ENCODE results near the gene ASB7.
"Not testable (repeated sequence)": the region's sequence is repeated elsewhere in the genome, so short reads cannot be mapped to it uniquely, and the experiment has no call there.

Gene ASB7

GRCh38 chr15:100602064-100602822, at the start of gene ASB7, which contains the start of gene LINS1:
TSS of gene ASB7 (plus strand) at chr15:100602589. CDS start at chr15:100612217, 9,628 bp downstream.
TSS of gene LINS1 (minus strand) at chr15:100602184. CDS start at chr15:100580842, 21,342 bp downstream.
- in situ Hi-C loops (cut with MboI; ENCODE audit: low sequenced_read_pairs): no loop called here

GRCh38 chr15:100553468-100553867, 48.9 kb upstream of the ASB7 start:
- in situ Hi-C loops (cut with MboI; ENCODE audit: low sequenced_read_pairs): no loop called here

DNA sequence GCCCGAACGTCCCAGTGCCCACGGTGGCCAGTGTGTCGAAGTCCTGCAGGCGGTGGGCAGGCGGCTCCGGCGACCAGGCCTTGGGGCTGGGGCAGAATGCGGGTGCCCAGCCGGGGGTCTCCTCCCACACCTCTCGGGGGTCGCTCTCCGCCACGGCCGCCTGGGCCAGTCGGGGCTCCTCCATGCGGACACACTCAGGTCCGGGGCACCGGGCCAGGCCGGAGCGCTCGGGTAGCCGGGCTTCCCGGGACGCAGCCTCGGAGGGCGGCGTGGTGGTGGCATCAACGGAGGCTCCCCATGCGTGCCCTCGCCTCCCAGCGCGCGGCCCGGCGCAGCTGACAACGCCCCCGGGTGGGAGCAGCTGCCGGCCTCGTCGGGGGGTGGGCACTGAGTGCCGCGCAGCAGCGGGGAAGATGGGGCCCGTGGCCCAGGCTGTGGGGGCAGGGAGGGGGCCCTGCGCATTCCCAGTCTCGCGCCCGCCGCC, 43.6 kb upstream of the ASB7 start:
- in situ Hi-C loops (cut with MboI; ENCODE audit: low sequenced_read_pairs): no loop called here

DNA sequence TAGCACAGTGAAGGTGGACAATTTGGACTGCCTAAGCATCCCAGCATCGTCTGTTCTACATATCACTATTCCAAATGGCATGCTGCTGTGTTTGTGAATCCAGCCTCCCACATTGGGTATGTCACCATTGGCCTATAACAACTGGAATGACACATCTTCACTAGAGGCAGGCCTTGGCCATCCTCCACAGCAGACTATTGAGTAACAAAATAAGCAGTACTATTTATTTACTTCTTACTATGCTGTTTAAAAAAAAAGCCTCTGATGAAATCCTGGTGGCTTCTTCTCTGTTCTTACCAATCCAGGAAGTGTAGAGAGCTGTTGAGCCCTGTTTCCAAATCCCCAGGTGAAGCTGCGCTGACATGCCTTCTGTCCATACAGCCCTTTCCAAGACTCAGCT, 43.1 kb upstream of the ASB7 start:
- in situ Hi-C loops (cut with MboI; ENCODE audit: low sequenced_read_pairs): no loop called here

GRCh38 chr15:100560323-100560722, 42.1 kb upstream of the ASB7 start:
- in situ Hi-C loops (cut with MboI; ENCODE audit: low sequenced_read_pairs): no loop called here

DNA sequence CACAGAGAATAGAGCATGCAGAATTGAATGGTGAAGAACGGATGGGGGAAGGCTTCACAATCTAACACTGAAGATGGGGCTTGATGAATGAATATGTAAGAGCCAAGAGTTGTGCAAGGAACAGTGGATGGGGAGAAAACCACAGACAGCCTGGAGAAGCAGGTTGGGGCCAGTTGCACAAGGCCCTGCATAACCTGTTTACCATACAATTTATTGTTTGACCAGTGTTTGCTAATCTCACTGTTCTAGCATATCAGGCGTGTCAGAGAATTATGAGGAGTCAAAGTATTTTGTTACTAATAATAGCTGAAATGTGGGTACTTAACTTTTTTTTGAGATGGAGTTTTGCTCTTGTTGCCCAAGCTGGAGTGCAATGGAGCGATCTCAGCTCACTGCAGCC, 36.8 kb upstream of the ASB7 start:
- in situ Hi-C loops (cut with MboI; ENCODE audit: low sequenced_read_pairs): no loop called here

- in situ Hi-C loops (cut with MboI; ENCODE audit: low sequenced_read_pairs): no loop called here
Measured at GRCh38 chr15:100566850-100567628, 35.4 kb upstream of the ASB7 start.

GRCh38 chr15:100569391-100569790, 33.0 kb upstream of the ASB7 start:
- in situ Hi-C loops (cut with MboI; ENCODE audit: low sequenced_read_pairs): no loop called here

DNA sequence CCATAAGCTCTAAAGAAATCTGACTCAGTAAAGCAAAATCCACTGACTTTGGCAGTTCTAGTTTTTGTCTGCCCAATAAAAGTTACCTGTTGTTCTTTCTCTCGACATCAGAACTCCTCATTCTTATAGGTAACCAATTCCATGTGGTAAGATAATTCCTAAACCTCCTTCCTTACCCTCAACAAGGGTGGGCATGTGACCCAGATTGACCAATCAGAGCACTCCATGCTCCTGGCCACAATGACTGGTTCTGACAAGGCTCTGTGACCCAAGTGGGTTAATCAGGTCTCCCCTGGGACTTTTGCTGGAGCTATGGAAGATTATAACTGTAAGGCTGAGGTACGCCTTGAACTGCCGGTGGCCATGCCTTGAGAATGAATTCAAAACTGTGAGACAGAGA, 32.1 kb upstream of the ASB7 start:
- in situ Hi-C loops (cut with MboI; ENCODE audit: low sequenced_read_pairs): no loop called here

- in situ Hi-C loops (cut with MboI; ENCODE audit: low sequenced_read_pairs): no loop called here
Measured at GRCh38 chr15:100570735-100571313, 31.6 kb upstream of the ASB7 start.

DNA sequence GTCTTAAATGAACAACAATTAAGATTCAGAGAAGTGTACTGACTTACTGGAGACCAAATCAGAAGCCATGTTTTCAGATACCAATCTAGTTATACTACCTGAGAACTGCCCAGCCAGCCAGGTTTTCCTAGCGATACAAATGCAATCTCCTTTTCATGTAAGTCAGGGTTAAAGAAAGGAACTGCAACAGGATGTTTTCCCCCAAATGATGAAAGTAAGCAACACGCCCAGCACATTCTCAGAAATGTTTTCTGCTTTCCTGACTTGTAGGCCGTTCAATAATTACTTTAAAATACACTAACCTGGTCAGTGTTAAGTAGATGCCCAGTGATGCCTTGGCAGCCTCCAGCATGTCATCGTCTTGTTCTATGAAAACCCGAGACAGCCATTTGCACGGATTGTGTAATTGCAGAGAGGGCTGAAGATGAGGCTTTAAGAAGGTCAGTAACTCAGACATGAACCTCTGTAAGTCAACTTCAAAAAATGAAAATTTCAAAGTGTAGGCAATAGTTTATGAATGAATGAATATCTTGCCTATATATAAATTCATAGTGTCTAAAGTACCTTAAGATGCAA, 30.7 kb upstream of the ASB7 start:
- in situ Hi-C loops (cut with MboI; ENCODE audit: low sequenced_read_pairs): no loop called here

DNA sequence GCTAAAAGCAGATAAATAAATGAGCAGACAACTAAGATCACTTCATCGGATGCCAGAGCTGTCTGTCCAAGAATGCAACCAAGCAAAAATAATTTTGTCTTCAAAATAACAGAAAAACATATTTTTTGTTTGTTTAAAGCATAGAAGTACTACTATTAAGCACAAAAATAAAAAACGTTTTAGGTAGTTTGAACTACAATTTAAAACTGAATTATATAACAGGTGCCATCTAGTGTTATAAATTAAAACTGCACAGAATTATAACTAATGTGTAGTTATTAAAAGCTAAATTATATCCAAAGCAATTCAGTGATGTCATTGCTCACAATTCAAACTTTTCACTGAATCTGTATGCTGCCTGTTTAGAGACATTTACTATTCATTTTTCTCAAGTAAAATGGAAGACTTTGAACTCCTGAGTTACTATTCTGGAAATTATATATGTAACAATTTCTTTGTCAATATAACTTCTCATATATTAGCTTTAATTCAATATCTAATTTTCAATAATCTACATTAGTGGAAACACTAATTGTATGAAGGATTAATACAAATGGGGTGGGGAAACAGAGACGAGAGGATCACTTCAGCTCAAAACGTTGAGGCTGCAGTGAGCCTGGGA, 29.9 kb upstream of the ASB7 start:
- in situ Hi-C loops (cut with MboI; ENCODE audit: low sequenced_read_pairs): no loop called here

DNA sequence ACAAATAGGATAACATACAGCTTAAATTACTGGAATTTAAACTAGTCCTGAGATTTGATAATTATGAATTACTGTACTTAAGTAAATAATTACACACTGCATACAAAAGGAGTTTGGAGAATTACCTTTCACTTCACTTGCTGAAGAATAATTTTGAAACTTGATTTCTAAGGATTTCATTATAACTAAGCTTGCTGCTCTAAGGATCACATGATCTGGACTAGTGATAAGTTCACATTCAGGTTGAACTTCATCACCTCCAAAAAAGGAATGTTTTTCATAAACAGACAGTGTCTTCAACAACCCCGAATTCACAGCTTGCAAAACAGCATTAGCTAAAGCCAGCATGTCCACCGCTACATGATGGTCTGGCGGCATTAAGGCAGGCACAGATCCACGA, 28.9 kb upstream of the ASB7 start:
- in situ Hi-C loops (cut with MboI; ENCODE audit: low sequenced_read_pairs): no loop called here

- in situ Hi-C loops (cut with MboI; ENCODE audit: low sequenced_read_pairs): no loop called here
Measured at GRCh38 chr15:100580414-100580813, 22.0 kb upstream of the ASB7 start.

GRCh38 chr15:100588638-100589242, 13.6 kb upstream of the ASB7 start:
- in situ Hi-C loops (cut with MboI; ENCODE audit: low sequenced_read_pairs): no loop called here

DNA sequence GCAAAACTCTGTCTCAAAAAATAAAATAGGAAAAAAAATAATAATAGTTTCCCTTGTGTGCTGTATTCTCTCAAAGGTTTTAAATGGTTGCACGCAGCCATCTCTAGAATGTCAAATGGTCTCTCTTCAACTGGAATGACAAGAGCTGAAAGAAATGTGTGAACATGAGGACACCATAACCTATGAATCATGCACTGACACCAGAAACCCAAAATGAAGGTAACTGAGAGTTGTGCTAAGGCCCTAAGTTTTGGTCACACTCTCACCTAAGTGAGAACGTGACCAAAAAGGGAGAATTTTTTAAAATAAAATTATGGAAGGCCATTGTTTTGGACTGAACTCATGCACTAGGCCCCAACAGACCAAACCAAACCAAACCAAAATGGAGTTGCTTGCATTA, 11.2 kb upstream of the ASB7 start:
- in situ Hi-C loops (cut with MboI; ENCODE audit: low sequenced_read_pairs): not testable (repeated sequence)

DNA sequence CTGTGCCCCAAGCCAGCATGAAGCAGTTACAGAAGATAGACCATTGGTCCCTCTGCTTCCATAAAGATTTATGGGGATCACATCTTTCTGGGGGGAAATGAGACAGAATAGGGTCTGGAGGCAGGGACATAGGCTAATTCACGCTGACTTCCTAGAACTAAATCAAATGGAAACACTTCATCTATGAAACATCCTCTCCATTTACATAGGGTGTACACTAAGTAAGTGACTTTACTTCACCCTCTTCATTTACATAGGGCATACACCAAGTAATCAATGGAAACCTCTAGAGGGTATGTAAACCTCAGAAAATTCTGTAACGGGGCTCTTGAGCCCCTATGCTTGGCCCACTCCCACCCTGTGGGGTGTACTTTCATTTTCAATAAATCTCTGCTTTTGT, 10.6 kb upstream of the ASB7 start:
- in situ Hi-C loops (cut with MboI; ENCODE audit: low sequenced_read_pairs): no loop called here

- in situ Hi-C loops (cut with MboI; ENCODE audit: low sequenced_read_pairs): no loop called here
Measured at GRCh38 chr15:100592898-100593297, 9.5 kb upstream of the ASB7 start.

- in situ Hi-C loops (cut with MboI; ENCODE audit: low sequenced_read_pairs): no loop called here
Measured at GRCh38 chr15:100593431-100593830, 9.0 kb upstream of the ASB7 start.

DNA sequence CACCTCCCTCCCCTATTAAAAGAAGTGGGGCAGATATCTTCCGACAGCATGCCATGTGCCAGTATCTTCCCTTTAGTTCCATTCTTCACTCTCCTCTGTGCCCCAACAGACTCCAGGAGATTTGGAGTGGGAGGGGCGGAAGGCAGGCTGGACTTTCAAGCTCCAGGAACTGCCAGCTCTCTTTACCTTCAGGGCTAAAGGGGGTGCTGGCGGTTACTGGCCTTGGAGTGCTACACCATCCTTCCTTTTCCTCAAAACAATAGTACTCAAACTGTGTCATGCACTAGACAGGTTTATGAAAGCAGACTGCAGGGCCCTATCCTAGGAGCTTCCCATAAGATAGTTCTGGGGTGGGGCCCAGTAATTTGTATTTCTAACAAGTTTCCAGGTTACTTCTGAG, 6.4 kb upstream of the ASB7 start:
- in situ Hi-C loops (cut with MboI; ENCODE audit: low sequenced_read_pairs): no loop called here

Measured in hTERT RPE-1 (cell line).